ENCODE data around the gene MED12L.

The MED12L gene

DNA sequence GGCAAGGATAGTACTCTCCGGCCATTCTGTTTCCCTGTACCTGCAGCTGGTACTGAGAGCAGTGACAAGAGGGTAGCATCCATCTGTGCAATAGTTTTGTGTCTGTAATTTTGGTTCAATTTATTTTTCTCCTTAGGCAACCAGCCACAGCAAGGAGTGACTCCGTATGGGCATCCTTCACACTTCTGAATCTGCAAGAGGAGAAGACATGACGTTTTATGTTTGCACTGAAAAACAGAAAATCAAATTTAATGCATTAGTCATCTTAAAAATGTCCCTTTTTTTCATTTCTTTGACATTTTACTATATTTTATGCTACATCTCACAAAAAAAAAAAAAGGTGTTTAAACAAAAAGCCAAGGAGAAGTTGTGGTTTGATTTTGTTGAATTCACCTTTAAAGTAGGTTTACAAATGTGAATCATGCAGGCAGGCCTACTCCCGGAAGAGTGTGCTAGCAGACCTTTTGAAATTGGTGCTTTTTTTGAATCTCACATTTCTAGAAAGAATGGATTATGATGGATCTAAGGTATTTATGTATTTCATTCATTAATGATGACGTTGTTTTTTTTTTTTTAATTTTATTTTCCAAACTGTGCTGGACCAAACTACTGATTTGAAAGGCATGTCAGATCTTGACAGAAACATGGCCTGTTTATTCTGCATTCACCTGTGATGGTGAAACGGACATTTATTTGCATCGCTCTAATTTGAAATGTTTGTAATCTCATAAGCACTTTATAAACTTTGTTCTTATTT is 347.3 kb downstream of the MED12L start:
- no peak for DNase-seq

DNA sequence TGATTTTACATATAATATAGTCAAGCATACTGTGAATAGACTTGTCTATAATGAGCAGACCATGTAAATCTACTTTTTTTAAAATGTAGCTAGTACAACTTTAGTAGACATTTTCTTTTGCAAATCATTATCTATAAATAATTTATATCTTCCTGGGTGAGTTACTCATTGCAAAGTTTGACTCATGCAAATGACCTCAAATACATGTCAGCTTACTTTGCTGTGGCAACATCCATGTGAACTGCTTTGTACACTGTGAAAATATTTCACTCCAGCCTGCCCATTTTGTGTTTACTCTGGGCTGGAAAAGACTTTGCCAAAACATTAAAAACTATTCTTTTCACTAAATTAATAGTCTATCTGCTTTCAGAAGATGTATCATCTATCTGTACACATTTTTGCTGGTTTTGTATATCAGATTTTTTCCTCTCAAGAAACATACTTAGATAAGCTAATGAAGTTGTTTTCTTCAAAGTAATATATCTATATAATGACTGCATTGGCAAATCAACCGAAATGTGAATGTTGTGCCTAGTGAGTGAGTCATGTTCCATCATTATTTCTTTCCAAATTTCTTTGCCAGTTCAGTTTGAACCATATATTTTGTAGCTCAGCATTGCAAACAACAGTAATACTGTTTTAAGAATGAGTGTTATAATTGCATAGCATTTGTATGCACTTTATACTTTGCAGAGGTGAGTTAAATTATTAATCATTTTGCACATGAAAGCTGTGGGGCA is 348.9 kb downstream of the MED12L start:
- no peak for DNase-seq

DNA sequence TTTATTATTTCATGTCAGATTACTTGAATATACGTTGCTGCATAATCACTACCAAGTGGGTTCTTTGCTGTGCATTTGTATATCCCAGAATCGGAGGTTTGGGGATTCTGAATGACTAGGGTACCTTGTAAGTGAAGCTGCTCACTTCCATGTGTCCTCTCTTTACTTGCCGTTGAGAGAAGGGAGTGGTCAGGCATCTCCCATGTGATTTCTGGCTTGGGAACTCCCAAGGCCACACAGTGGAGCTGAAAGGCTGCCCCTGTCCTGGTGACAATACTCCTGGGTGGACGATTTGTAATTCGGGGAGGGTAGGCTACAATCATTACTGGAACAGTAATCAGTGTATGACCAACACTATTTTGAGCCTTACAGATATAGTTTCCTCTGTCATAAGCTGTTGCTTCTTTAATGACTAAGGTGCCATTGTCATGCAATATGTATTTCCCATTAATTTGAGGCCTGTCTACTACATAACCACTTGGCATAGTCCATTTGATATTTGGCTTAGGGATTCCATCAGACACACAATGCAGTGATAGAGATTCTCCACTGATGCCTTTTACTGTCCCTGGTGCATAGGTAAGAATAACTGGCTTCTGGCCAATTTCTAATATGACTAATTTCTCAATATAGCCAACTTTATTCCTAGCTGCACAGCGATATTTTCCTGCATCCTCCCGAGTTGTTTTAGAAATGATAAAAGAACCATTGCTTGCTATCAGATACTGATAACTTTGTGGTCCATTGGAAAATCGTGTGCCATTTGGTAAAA is 351.4 kb downstream of the MED12L start:
- no peak for DNase-seq

DNA sequence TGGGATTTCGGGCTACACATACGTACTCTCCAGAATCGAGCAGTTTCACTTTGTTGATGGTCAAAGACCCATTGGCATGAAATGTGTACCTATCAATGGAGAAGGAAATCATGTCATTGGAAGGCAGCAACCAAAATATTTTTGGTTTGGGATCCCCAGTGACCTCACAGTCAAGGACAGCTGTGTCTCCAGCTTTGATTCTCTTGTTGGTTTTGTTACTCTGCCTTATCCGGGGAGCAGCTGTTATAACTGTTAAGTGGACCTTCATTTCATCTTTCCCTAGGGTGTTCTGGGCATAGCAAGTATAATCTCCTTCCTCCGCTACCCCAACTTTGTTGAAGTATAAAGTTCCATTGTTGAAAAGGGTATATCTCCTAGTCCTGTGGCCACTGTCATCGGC is 352.4 kb downstream of the MED12L start:
- DNase-seq, result no peak

DNA sequence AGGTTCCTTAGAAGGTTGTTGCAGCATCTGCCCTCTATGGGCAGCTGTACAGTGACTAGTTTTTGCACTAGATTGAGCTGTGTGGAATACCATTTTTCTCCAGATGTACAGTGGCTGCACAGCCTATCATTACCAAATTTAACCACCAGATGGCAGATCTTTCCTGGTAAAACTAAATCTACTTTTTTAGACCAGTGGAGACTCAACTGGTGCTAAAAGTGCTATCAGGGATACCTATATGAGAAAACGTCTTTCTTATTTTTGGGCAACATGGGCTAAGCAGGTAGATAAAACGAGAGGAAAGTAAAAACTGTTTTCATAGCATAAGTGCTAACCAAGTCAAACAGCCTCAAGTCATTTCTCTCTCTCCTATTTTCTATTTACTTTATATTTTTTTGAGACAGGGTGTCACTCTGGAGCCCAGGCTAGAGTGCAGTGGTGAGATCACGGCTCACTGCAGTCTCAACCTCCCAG is 354.2 kb downstream of the MED12L start:
- DNase-seq, result no peak

DNA sequence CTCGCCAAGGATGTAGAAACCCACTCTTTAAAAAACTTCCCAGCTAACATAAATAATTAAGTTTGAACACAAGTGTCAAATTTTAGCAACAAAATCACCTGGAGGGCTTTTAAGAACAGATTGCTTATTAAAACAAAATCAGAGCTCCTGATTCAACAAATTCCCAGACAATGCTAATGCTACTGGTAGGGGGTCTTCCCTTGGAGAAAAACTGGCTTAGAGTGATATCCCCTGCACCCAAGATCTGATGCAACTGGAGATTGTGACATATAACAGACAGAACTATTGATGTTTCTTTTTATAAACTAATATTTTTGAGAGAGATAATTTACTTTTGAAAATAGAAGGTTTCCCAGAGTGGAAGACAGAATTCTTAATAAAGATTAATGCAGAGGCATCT is 355.5 kb downstream of the MED12L start:
- no peak for DNase-seq

DNA sequence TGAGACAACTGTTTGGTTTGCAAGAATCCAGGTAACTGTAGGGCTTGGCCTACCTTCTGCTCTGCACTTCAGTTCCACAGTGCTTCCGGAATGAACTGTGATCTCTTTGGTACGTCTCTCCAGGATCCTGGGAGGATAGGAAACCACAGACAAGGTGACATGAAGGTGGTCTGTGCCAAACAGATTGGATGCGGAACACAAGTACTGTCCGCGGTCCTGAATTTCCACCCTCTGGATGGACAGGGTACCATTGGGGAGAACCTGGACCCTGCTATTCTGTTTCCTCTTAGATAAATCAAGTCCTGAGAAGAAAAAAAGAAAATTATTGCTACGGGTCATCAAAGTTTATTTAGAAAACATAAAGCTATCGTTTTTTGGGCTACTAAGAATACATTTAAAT is 358.1 kb downstream of the MED12L start:
- DNase-seq, result no peak

DNA sequence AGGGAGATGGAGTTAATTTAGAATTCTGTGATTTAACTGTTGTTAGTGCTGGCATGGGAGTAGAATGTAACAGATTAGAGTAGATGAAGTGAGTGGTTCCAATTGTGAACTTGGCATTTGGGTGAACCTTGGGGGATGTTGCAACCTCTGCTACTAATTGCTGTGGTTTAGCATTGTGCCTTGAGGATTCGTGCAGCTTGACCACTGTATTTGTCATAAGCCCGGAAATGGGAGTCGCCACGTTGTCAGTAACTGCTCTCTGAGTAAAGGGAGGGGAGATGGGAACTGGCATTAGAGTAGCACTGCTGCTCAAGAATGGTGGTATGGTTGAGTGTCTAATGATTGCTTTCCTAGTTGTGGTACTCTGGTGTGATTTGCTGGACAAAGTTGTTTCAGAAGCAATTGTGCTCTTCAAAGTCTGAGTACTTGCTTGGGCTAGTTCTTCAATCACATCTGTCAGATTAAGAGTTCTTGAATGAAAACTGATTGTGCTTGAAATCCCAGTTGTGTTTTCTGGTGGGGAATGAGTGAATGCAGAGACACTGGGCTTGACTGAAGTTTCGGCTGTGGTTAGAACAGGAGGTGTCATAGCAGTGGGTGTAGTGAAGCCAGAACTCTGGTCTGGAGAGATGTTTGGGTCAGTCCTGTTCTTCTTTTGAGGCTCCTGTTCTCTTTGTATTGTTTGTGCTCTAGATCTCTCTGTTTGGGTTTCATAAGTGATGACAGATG is 360.0 kb downstream of the MED12L start:
- DNase-seq, result no peak

DNA sequence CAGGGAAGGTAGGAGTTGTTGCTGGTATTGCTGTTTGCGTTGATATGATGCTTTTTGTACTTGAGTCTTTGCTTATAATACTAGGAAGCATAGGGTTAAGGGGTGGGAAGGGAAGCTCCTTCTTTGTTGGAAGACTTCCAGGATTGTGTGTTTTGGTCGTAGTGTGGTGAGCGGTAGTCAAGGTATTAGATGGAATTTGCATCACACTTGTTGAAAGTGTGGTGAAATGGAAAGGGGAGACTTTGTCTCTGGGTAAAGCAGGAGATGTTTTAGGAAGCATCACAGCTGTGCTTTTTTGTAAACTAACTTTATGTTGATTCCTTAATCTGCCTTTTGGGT is 360.5 kb downstream of the MED12L start:
- no peak for DNase-seq

DNA sequence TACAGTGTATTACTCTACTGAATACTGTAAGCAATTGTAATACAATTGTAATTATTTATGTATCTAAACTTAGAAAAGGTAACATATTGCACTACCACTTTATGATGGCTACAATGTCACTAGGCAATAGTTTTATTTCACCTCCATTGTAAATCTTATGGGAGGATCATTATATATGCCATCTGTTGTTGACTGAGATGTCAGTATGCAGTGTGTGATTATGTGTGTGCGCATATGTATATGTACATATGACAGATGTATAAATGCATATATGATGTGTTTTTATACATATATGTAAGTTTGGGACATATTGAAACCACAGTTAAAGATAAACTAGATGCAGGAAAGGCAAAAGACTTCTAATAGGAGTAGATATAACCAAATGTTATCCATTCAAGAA is 366.9 kb downstream of the MED12L start:
- DNase-seq, result no peak

DNA sequence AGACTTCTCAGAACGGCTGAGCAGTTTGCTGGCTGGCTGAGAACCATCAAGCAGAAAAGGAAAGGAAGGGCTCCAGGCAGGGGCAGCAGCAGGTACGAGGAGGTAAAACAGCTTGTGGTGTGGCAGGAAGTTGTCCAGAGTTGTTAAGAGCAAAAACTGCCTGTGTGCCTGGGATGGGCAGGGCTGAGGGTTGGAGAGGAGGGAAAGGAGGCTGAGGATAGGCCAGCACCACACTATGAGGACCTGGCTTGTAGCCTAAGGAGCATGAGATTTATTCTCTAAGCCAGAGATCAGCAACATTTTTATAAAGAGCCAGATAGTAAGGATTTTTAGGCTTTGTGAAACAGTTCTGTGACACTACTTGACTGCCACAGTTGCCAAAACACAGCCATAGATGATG is 367.4 kb downstream of the MED12L start:
- no peak for DNase-seq

DNA sequence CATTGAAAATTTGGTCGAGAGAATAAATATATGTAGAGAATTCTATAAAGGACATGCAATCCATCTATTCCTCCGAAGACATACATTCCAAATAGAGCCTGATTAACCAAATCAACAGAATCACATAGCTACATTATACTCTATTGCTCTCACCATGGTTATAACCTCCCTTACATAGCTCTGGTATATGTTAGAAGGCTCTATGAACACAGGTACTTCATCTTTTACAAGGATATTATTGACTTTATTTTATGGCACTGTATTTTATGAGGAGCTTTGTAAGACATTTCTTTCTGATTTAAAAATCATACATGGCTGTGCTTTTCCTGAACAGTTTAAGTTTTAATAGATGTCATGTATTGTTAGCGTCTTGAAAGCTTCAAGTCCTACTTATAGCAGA is 370.6 kb downstream of the MED12L start:
- DNase-seq, result no peak

DNA sequence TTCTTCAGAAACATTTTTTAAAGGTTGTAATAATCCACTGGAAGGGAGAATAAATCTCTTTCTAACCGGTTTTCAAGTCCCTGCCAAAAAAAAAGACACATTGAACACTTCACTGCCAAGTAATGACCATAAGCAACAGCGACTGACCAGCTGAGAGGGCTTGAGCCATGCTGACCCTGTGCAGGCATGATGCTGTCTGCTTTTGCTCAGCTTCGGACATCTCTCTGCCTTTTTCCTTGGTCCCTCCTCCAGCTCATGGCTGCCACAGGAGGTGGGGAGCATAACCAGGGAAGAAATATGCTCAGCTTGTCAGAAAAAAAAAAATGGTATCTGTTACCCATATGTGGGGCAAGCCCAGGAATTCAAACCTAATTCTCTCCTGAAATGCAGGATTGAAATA is 373.9 kb downstream of the MED12L start:
- DNase-seq, result no peak

DNA sequence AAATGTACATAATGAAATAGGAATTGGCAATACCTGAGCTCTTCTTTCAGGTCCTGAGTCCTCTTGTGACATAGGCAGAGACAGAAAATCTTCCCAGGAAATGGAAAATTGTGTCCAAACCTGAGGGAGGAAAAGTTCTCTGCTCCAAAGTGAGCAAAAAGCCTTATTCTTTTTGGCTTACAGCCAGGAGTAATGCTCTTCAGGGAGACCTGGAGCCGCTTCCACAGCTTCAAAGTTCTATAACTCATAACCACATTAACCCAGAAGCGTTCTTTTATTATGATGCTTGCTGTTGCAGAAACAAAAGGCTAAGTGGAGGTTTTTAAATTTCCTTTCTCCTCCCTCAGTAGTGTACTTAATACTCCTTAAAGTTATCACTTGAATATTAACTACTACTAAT is 374.8 kb downstream of the MED12L start:
- DNase-seq, result no peak

DNA sequence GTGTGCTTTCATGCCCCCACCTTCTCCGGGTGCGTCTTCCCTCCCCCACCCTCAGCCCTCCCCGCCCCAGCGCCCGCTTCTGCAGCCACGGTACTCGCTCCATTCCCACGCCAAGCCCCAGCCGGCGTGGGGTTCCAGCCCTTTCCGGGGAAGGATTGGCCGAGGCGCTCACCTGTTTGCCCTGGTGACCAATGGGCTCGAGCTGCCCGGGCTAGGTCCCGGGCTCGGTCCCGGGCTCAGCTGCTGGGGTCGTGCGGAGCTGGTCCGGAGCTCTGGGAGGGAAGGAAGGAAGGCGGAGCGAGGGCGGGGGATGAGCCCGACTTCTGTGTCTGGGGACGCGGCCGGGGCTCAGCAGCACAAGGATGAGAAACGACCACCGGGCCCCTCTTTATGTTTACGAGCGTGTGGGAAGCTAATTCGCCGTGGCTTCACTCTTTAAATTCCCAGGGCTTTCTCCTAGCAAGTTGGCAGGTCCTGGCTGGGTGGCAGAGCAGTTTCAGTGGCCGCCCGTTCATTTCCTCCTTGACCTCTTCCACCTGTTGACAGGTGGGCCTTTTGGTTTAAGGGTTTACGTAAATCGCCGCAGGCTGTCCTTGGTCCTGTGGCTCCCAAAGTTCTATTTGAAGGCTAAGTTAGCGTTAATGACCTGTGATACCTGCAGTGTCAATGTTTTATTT is 375.4 kb downstream of the MED12L start, which contains the start of gene IGSF10:
Gene IGSF10, minus strand, starts transcription at position 288 of the 677 bp plus-strand sequence. CDS start 2,352 bp downstream, outside the sequence.
- no peak for DNase-seq

DNA sequence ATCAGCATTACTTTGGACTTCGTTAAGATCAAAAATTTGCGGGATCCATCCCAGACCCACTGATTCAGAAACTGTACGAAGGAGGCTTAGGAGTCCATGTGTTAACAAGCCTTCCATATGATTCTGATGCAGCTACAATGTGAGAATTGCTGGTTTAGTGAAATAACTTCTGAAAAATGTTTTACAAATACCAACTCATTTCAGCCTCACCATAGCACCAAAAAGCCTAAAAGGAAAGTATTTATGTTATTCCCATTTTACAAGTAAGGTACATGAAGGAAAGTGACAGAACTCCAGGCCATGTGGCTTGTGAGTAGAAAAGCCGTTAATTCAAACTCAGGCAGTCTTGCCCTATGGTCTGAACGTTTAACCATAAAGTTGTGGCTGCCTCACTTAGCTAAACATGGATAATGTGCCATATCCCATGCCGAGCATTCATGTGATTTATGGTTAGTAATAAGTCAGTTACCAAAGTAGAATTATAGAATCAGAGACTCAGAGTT is 376.9 kb downstream of the MED12L start:
- no peak for DNase-seq

DNA sequence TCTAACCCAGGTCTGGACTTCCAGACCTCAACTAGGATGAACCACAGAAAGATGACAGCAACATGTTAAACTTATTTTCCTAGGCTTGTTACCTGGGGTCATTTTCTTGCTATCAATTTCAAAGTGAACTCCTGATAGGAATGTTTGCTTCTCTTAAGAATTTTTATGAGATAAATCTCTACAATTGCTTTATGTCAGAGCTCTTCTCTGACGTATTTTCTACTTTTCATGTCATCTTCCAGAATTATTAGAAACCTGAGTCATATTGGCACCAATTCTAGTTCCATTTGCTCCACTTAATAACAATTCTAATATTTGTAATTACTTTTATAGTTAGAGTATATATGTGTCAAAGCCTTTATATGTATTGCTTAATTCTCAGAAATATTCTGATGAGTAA is 377.5 kb downstream of the MED12L start:
- no peak for DNase-seq

DNA sequence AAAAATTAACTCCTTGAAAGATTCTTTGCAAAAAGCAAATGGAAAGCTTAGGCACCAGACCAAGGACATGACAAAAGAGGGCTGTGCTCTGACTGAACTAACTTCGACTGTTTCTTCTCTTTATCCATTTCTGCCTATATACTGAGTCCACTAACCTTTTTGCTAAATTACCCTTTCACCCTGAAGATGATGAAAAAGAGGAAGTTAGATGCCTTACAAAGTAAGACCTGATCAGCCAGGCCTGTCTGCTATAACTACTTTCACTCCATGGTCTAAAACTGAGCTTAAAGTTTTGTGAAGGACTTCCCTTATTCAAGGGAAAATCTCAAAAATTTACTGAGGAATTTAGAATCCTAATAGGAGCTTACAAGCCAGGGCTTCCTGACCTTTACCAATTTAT is 381.6 kb downstream of the MED12L start:
- DNase-seq, result no peak

DNA sequence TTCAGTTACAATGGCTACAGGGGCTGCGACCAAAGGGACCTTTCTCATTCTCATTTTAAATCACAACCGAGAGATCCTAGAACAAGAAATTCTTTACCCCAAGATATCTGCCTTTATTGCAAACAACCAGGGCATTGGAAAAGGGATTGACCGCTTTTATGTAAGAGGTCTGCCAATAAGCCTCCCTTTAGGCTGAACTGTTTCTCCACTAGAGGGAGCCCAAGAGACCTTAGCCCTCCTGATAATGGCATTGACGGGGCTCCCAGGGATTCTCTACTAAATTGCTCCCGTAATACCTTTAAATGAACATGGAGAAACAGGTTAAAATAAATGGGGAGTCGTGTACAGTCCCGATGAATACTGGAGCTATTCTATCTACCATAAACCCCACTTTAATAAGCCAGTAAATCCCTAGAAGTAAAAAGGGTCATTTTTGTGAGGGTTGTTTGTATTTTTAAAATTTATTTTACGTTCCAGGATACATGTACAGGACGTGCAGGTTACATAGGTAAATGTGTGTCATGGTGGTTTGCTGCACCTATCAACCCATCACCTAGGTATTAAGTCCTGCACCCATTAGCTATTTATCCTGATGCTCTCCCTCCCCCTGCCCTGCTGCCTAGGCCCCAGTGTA is 382.9 kb downstream of the MED12L start:
- no peak for DNase-seq

DNA sequence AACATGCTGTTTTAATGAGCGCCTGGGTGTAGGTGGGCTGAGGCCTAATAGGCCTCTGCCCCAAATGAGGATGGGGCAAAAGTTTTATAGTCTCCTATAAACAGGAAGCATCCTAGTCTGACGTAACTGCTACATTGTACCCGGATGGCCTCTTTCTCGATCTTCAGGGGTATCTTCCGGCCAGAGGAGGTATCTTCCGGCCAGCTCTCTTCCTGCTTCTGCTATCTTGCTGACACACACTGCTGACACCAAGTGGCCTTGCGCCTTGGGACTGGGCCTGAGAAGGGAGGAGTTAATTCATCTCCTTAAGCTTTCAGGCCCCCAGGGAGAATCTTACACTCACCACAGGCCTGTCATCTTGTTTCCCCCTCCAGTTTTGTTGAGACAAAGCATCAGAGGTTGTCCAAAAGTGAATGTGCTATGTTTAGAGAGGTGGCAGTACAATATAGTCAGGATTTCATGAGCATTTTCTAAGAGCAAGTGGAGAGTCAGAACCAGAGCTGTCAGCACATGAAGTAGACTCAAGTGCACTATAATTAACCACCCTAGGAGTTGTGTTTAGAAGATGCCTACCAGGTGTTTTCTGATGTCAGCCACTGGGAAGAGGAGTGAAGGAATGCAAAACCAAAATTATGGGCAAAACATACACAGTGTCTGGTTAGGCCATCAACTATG is 391.0 kb downstream of the MED12L start:
- no peak for DNase-seq
